WERI-Rb-1 (cell line): ENCODE data around the gene RSBN1L.

Experiments used
- DNase-seq: peaks from one replicate; pipeline ENCODE4 v3.0.0-alpha.2; 2020
- H3K27ac ChIP-seq: fragments of 250-450 bp; sonication (Bioruptor Pico); 2 replicates; pipeline ENCODE4 v1.5.1; 2020; ENCODE audit warnings: mild to moderate bottlenecking, moderate library complexity
- H3K27me3 ChIP-seq: fragments of 250-450 bp; sonication (Bioruptor Pico); 2 replicates; pipeline ENCODE4 v1.5.1; 2021; ENCODE audit warnings: mild to moderate bottlenecking, low read depth, moderate library complexity; ENCODE audit not compliant: insufficient read depth, severe bottlenecking
- H3K36me3 ChIP-seq: fragments of 250-450 bp; sonication (Bioruptor Pico); 2 replicates; pipeline ENCODE4 v1.5.1; 2020; ENCODE audit warnings: mild to moderate bottlenecking, moderate library complexity
- H3K4me3 ChIP-seq: 2 replicates; pipeline ENCODE4 v1.5.1; 2011; ENCODE audit warnings: low read depth, mild to moderate bottlenecking, control low read depth, low read length
- H3K9me3 ChIP-seq: fragments of 250-450 bp; sonication (Bioruptor Pico); 2 replicates; pipeline ENCODE4 v1.5.1; 2021; ENCODE audit warnings: mild to moderate bottlenecking, moderate library complexity; ENCODE audit not compliant: severe bottlenecking
- TF ChIP-seq, protein P1 (sequence below): IDR thresholded peaks from 2 replicates; pipeline ENCODE4 v1.5.1; 2011; ENCODE audit warnings: low read depth, mild to moderate bottlenecking, control low read depth, inconsistent platforms, low read length

Gene RSBN1L

DNA sequence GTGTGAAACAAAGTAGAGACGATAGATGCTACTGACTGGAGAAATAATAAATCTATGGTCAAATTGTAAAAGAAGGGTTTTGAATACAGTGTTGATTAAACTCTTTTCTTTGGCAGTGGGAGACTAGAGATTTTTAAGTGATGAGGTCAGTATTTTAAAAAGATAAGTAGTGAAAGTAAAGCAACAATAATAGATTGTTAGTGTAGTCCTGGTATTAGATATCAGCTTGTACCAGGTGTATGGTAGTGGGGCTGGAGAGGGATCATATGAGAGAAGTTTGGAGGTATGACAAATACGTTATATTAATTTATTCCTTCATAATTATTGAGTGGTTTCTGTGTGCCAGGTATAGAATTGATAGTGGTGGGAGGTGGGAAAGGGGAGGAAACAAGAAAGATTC, 127.5 kb downstream of the RSBN1L start:
- no peak for DNase-seq
- no peak overlapping the region for H3K27ac ChIP-seq
- H3K9me3 ChIP-seq = peaks cover 7% of the 10 kb centered on the region
- peaks cover 9% of the 10 kb centered on the region; the same call in 1 of the 2 replicates for H3K36me3 ChIP-seq
- H3K27me3 ChIP-seq = no peaks in the 10 kb centered on the region
- H3K4me3 ChIP-seq = no peak overlapping the region
- TF ChIP-seq, protein P1, sequence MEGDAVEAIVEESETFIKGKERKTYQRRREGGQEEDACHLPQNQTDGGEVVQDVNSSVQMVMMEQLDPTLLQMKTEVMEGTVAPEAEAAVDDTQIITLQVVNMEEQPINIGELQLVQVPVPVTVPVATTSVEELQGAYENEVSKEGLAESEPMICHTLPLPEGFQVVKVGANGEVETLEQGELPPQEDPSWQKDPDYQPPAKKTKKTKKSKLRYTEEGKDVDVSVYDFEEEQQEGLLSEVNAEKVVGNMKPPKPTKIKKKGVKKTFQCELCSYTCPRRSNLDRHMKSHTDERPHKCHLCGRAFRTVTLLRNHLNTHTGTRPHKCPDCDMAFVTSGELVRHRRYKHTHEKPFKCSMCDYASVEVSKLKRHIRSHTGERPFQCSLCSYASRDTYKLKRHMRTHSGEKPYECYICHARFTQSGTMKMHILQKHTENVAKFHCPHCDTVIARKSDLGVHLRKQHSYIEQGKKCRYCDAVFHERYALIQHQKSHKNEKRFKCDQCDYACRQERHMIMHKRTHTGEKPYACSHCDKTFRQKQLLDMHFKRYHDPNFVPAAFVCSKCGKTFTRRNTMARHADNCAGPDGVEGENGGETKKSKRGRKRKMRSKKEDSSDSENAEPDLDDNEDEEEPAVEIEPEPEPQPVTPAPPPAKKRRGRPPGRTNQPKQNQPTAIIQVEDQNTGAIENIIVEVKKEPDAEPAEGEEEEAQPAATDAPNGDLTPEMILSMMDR = no peak

DNA sequence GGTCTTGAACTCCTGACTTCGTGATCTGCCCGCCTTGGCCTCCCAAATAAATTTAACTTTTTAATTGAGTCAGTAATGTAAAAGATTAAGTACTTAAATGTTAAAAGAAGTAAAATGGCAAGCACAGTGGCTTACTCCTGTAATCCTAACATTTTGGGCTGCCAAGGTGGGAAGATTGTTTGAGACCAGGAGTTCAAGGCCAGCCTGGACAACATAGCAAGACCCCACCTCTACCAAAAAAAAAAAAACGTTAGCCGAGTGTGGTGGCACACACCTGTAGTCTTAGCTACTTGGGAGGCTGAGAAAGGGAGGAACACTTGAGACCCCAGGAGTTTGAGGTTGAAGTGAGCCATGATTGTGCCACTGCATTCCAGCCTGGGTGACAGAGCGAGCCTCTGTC, 128.4 kb downstream of the RSBN1L start:
- no peak overlapping the region for H3K4me3 ChIP-seq
- TF ChIP-seq, protein P1 = no peak

DNA sequence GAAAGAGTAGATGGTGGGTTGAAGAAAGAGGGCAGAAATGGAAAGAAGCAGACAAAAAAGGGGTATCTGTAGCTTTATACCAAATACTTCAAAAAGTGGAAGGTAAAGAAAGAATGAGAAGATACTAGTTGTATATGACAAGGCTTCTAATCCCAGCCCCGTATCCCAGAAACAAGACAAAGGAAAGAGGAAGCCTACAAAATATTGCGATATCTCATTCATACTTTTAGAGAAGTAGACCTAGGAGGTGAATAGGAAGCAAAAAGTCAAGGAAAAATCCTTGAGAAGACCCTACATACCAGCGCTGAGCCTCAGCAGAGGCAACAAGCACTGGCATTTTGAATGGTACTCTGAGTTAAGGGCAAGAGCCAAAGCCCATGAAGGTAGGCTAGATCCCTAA, 128.9 kb downstream of the RSBN1L start:
- DNase-seq = no peak

More for the DNA sequence above, 128.4 kb downstream of the RSBN1L start:
- Histone ChIP-seq H3K27ac (no peak overlapping the region), H3K9me3 (peaks cover 7% of the 10 kb centered on the region), H3K36me3 (peaks cover 8% of the 10 kb centered on the region; the same call in 1 of the 2 replicates), H3K27me3 (no peaks in the 10 kb centered on the region)
- no peak for DNase-seq

DNA sequence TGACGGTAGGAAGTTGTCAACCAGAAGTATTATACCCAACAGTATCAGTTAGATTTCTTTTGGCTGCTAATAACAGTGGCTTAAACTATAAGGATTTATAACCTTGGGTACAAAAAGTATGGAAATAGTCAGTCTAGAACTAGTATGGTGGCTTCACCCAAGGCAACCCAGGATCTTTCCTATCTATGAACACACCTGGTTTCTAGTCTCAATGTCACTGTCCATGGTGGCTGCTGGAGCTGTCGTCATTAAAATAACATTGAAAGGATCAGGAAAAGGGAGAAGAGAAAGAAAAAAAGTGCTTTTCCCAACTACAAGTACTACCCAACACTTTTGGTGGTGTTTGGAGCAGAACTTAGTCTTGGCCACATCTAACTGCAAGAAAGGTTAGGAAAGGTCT, 130.0 kb downstream of the RSBN1L start:
- TF ChIP-seq, protein P1 = no peak
- no peak for DNase-seq
- Histone ChIP-seq H3K27ac (no peak overlapping the region), H3K27me3 (no peaks in the 10 kb centered on the region), H3K9me3 (peaks cover 4% of the 10 kb centered on the region), H3K36me3 (no peaks in the 10 kb centered on the region; the same call in 1 of the 2 replicates), H3K4me3 (no peak overlapping the region)

More for the DNA sequence above, 128.9 kb downstream of the RSBN1L start:
- Histone ChIP-seq H3K27ac (no peak overlapping the region), H3K27me3 (no peaks in the 10 kb centered on the region), H3K9me3 (peaks cover 7% of the 10 kb centered on the region), H3K36me3 (peaks cover 3% of the 10 kb centered on the region; the same call in 1 of the 2 replicates), H3K4me3 (no peak overlapping the region)
- TF ChIP-seq, protein P1 = no peak

DNA sequence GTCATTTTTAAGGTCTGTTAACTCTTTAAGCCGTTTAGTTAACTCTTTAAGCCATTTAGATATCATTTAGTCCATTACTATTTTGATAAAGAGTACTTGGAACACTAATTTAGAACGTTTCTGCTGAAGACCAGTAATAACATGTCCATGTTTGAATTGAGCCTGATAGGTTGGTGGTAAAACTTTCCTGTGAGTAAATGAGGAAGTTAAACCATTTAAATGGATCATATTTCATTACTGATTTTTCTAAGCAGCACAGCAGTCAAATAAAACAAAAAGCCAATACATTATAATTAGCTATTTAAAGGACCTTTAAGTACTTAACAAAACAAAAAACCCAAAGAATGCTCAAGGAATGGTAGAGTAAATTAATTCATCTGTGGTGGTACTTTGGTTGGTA, 131.7 kb downstream of the RSBN1L start:
- TF ChIP-seq, protein P1 = no peak

More for the DNA sequence above, 131.7 kb downstream of the RSBN1L start:
- Histone ChIP-seq H3K27me3 (no peaks in the 10 kb centered on the region), H3K36me3 (no peaks in the 10 kb centered on the region; the same call in 1 of the 2 replicates), H3K9me3 (no peaks in the 10 kb centered on the region), H3K4me3 (no peak overlapping the region), H3K27ac (no peak overlapping the region)
- no peak for DNase-seq
